Hepatocyte (in vitro differentiated cells): ENCODE results near the gene HOXC9.

Experiments used
- EZH2phosphoT487 ChIP-seq: fragments of 200-600 bp; sonication (generic); IDR thresholded peaks from one replicate; pipeline ENCODE4 v1.6.1; 2018; ENCODE audit warnings: antibody characterized with exemption, mild to moderate bottlenecking, low read depth, moderate library complexity; ENCODE audit not compliant: unreplicated experiment, severe bottlenecking
- TF ChIP-seq, protein P1 (sequence below): fragments of 200-600 bp; sonication (generic); IDR thresholded peaks from 2 replicates; pipeline ENCODE4 v1.5.1; 2016; ENCODE audit warnings: antibody characterized with exemption, mild to moderate bottlenecking; ENCODE audit not compliant: poor library complexity

DNA sequence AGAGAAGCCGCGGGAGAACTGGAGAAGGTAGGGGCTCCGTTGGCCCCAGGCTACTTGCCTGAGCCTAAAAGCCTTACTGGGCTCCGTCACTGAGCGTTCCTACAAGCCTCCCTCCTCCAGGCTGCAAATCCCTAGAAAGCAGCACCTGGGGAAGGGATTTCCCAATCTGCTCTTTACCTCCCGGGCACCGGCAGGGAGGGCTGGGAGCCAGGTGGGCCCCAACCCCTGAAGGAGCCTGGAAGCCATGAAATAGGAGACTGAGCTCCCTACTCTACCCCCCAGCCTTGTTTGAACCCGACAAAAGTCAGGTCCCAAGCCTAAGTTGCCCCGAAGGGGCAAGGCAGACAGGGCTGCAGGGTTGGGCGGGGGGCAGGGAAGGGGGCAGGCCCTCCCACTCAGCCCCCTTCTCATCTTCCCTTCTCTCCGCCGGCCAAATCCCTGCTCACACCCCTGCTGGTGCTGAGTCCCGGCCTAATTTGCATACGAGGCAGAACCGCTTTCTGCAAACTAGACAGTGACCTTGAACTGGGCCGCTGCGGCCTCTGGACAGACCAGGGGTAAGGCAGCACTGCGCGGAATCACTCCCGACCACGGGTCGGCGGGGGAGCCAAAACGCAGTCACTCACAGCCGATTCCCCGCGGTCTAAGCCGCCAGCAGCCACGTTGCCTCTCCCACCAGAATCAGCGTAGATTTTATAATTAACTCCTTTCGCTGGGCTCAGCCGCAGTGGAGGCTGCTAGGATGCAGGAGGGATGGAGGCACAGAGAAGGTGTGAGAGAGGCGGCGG, 49.0 kb upstream of the HOXC9 start:
- TF ChIP-seq, protein P1, sequence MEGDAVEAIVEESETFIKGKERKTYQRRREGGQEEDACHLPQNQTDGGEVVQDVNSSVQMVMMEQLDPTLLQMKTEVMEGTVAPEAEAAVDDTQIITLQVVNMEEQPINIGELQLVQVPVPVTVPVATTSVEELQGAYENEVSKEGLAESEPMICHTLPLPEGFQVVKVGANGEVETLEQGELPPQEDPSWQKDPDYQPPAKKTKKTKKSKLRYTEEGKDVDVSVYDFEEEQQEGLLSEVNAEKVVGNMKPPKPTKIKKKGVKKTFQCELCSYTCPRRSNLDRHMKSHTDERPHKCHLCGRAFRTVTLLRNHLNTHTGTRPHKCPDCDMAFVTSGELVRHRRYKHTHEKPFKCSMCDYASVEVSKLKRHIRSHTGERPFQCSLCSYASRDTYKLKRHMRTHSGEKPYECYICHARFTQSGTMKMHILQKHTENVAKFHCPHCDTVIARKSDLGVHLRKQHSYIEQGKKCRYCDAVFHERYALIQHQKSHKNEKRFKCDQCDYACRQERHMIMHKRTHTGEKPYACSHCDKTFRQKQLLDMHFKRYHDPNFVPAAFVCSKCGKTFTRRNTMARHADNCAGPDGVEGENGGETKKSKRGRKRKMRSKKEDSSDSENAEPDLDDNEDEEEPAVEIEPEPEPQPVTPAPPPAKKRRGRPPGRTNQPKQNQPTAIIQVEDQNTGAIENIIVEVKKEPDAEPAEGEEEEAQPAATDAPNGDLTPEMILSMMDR, result no peak
- TF ChIP-seq EZH2phosphoT487, result no peak
